ENCODE results near the gene FHAD1.

FHAD1 gene

GRCh38 chr1:15206418-15207030 lies 40.5 kb upstream of the FHAD1 start:
- H3K9me2 ChIP-seq (replicated peaks; ENCODE audit: control insufficient read depth, low read length) = no peaks in the 10 kb centered on the region
- H3K4me1 ChIP-seq (ENCODE audit: control insufficient read depth, low read length) = no peaks in the 10 kb centered on the region
- H3K4me3 ChIP-seq (ENCODE audit: low read length) = no peak overlapping the region
- H3K79me2 ChIP-seq (ENCODE audit: control insufficient read depth, low read length) = no peaks in the 10 kb centered on the region
- no peaks in the 10 kb centered on the region for H3K36me3 ChIP-seq (ENCODE audit: control insufficient read depth, low read length)
- TF ChIP-seq EZH2phosphoT487 (IDR thresholded peaks at IDR 0.05; ENCODE audit: borderline replicate concordance, low read length) = no peak
- no peak for TF ChIP-seq CTCF (IDR thresholded peaks at IDR 0.05; ENCODE audit: low read depth, low read length, poor library complexity, severe bottlenecking)
- H3K27ac ChIP-seq (ENCODE audit: low read depth, low read length) = no peak overlapping the region
- no peaks in the 10 kb centered on the region for H3K9me3 ChIP-seq (ENCODE audit: control insufficient read depth, insufficient read depth, low read length)
- H3K27me3 ChIP-seq (ENCODE audit: control insufficient read depth, low read length) = no peaks in the 10 kb centered on the region
- H4K20me1 ChIP-seq (ENCODE audit: control insufficient read depth, insufficient read depth, low read depth, low read length) = no peaks in the 10 kb centered on the region
- H3K4me2 ChIP-seq (ENCODE audit: low read length) = no peak overlapping the region
- H3F3A ChIP-seq (ENCODE audit: control insufficient read depth, insufficient read depth) = no peaks in the 10 kb centered on the region

- Histone ChIP-seq H3K27ac (ENCODE audit: low read depth, low read length) (no peak overlapping the region), H3K4me2 (ENCODE audit: low read length) (no peak overlapping the region), H3K9me2 (replicated peaks; ENCODE audit: control insufficient read depth, low read length) (no peaks in the 10 kb centered on the region), H3K27me3 (ENCODE audit: control insufficient read depth, low read length) (no peaks in the 10 kb centered on the region), H4K20me1 (ENCODE audit: control insufficient read depth, insufficient read depth, low read depth, low read length) (no peaks in the 10 kb centered on the region), H3K4me3 (ENCODE audit: low read length) (no peak overlapping the region), H3F3A (ENCODE audit: control insufficient read depth, insufficient read depth) (no peaks in the 10 kb centered on the region), H3K4me1 (ENCODE audit: control insufficient read depth, low read length) (no peaks in the 10 kb centered on the region), H3K9me3 (ENCODE audit: control insufficient read depth, insufficient read depth, low read length) (no peaks in the 10 kb centered on the region), H3K36me3 (ENCODE audit: control insufficient read depth, low read length) (no peaks in the 10 kb centered on the region), H3K79me2 (ENCODE audit: control insufficient read depth, low read length) (no peaks in the 10 kb centered on the region)
- TF ChIP-seq CTCF (IDR thresholded peaks at IDR 0.05; ENCODE audit: low read depth, low read length, poor library complexity, severe bottlenecking) (no peak), EZH2phosphoT487 (IDR thresholded peaks at IDR 0.05; ENCODE audit: borderline replicate concordance, low read length) (no peak)
These were observed 39.8 kb upstream of the FHAD1 start for GRCh38 chr1:15207031-15207828.

- Histone ChIP-seq H3K4me3 (ENCODE audit: low read length) (no peak overlapping the region), H3K4me2 (ENCODE audit: low read length) (no peak overlapping the region), H4K20me1 (ENCODE audit: control insufficient read depth, insufficient read depth, low read depth, low read length) (no peaks in the 10 kb centered on the region), H3K27ac (ENCODE audit: low read depth, low read length) (no peak overlapping the region), H3K27me3 (ENCODE audit: control insufficient read depth, low read length) (0 out of 2 replicates have a peak, but pooled peaks cover 4% of the 10 kb centered on the region), H3K79me2 (ENCODE audit: control insufficient read depth, low read length) (no peaks in the 10 kb centered on the region), H3K4me1 (ENCODE audit: control insufficient read depth, low read length) (no peaks in the 10 kb centered on the region), H3K36me3 (ENCODE audit: control insufficient read depth, low read length) (no peaks in the 10 kb centered on the region), H3F3A (ENCODE audit: control insufficient read depth, insufficient read depth) (no peaks in the 10 kb centered on the region), H3K9me3 (ENCODE audit: control insufficient read depth, insufficient read depth, low read length) (no peaks in the 10 kb centered on the region), H3K9me2 (replicated peaks; ENCODE audit: control insufficient read depth, low read length) (no peaks in the 10 kb centered on the region)
- TF ChIP-seq CTCF (IDR thresholded peaks at IDR 0.05; ENCODE audit: low read depth, low read length, poor library complexity, severe bottlenecking) (no peak), EZH2phosphoT487 (IDR thresholded peaks at IDR 0.05; ENCODE audit: borderline replicate concordance, low read length) (no peak)
These were observed 39.1 kb upstream of the FHAD1 start for GRCh38 chr1:15207829-15208429.
